ENCODE data around the gene ZSCAN9. TPM values are rescaled to one million over a fixed set of nuclear protein-coding genes. Genes with fewer than 3 reads are reported as not detected.

ZSCAN9 gene
- total and polyA plus RNA-seq, 11 donors: 5.8 to 12.6 (median 7.9) TPM

DNA sequence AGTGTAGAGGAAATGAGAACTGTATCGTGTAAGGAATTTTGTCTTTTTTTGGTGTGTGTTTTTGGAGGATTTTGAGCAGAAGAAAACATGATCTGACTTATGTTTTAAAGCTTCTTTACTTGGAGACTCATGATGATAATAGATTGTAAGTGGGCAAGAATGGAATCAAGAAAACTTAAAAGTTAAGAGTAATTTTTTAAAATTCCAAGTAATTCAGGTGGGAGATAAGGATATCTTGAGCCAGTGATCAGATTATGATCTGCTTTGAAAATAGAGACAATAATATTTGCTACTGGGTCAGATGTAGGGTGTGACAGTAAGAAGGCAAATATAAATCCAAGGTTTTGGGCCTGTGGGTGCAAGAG lies 42.6 kb downstream of the ZSCAN9 start:
- WGBS, 4 donors: 0 to 2% (median 1%) methylated on average over 1 of the region's 1 CpG

DNA sequence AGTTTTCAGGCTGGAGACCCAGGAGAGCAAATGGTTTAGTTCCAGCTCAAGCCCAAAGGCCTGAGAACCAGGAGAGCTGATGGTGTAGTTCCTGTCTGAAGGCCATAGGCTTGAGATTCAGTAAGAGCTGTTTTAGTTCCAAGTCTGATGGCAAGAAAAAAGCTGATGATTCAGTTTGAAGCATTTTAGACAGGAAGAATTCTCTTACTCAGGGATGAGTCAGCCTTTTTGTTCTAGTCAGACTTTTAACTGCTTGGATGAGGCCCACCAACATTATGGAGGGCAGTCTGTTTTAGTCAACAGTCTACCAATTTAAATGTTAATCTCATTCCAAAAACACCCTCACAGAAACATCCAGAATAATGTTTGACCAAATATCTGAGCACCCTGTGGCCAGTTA lies 44.4 kb downstream of the ZSCAN9 start:
- H3K9me3 ChIP-seq: no peaks in the 10 kb centered on the region
- DNase-seq: no peak
- no peak for TF ChIP-seq POLR2A (IDR thresholded peaks at IDR 0.05)
- TF ChIP-seq, protein P1, sequence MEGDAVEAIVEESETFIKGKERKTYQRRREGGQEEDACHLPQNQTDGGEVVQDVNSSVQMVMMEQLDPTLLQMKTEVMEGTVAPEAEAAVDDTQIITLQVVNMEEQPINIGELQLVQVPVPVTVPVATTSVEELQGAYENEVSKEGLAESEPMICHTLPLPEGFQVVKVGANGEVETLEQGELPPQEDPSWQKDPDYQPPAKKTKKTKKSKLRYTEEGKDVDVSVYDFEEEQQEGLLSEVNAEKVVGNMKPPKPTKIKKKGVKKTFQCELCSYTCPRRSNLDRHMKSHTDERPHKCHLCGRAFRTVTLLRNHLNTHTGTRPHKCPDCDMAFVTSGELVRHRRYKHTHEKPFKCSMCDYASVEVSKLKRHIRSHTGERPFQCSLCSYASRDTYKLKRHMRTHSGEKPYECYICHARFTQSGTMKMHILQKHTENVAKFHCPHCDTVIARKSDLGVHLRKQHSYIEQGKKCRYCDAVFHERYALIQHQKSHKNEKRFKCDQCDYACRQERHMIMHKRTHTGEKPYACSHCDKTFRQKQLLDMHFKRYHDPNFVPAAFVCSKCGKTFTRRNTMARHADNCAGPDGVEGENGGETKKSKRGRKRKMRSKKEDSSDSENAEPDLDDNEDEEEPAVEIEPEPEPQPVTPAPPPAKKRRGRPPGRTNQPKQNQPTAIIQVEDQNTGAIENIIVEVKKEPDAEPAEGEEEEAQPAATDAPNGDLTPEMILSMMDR (IDR thresholded peaks at IDR 0.05): no peak
- no peaks in the 10 kb centered on the region for H3K27me3 ChIP-seq
- peak in 1 of 4 donors; percentile 33 for ATAC-seq
- no peak overlapping the region for H3K4me3 ChIP-seq
- H3K27ac ChIP-seq: peak overlapping the region in 1 of 12 donors; percentile 15
- intact Hi-C loops (cut with DNase I): loop anchor here in 5 of 10 donors (5.0 kb wide), 5 partner anchors 63 to 132 kb away; partner anchors contain the start of genes ZSCAN31 (in 3 of the 5) and ZKSCAN8 (in 1 of the 5)
- H3K4me1 ChIP-seq: peaks cover 0 to 42% (median 12%) of the 10 kb centered on the region in 12 donors
- H3K36me3 ChIP-seq: peaks cover 0 to 36% (median 28%) of the 10 kb centered on the region in 9 donors

More for the DNA sequence above, 42.6 kb downstream of the ZSCAN9 start:
- intact Hi-C loops (cut with DNase I): loop anchor here in 5 of 10 donors (5.0 kb wide), 5 partner anchors 65 to 130 kb away; partner anchors contain the start of genes ZSCAN31 (in 3 of the 5) and ZKSCAN8 (in 1 of the 5)
- no peaks in the 10 kb centered on the region for H3K9me3 ChIP-seq
- DNase-seq (no peak), ATAC-seq (no peak)
- TF ChIP-seq, protein P1 (IDR thresholded peaks at IDR 0.05): no peak
- no peak for TF ChIP-seq POLR2A (IDR thresholded peaks at IDR 0.05)
- peaks cover 0 to 35% (median 12%) of the 10 kb centered on the region in 12 donors for H3K4me1 ChIP-seq
- H3K4me3 ChIP-seq: peak overlapping the region; percentile 29 to 88 (median 76)
- H3K36me3 ChIP-seq: peaks cover 0 to 18% (median 10%) of the 10 kb centered on the region in 9 donors
- H3K27me3 ChIP-seq: no peaks in the 10 kb centered on the region
- peak overlapping the region in 11 of 12 donors; percentile 45 to 93 (median 88) for H3K27ac ChIP-seq

DNA sequence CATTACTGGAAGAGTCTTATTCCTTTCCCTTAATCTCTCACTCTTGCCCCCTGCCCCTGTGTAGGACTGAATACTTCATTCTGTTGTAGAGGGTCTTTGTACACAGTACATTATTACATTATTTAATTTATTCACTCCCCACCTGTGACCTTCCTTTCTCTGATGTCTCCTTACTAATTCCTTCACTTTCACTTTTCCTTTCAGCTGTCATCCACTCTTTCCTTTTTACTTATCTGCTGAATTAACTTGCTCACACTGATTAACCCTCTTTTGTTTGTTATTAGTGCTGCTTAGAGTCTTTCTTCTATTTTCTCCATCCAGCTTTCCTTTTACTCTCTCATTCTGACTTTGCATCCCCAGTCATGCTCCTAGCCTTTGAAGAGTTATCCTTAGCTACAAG lies 49.8 kb downstream of the ZSCAN9 start:
- TF ChIP-seq, protein P1 (IDR thresholded peaks at IDR 0.05): no peak
- no peak for TF ChIP-seq POLR2A (IDR thresholded peaks at IDR 0.05)
- peaks cover 0 to 18% (median 0%) of the 10 kb centered on the region in 12 donors for H3K4me1 ChIP-seq
- H3K36me3 ChIP-seq: peaks cover 0 to 71% (median 49%) of the 10 kb centered on the region in 9 donors
- ATAC-seq (no peak), DNase-seq (no peak)
- H3K27me3 ChIP-seq: no peaks in the 10 kb centered on the region
- intact Hi-C loops (cut with DNase I): no loop called here
- peak overlapping the region in 1 of 12 donors; percentile 28 for H3K27ac ChIP-seq
- no peaks in the 10 kb centered on the region for H3K9me3 ChIP-seq
- no peak overlapping the region for H3K4me3 ChIP-seq

DNA sequence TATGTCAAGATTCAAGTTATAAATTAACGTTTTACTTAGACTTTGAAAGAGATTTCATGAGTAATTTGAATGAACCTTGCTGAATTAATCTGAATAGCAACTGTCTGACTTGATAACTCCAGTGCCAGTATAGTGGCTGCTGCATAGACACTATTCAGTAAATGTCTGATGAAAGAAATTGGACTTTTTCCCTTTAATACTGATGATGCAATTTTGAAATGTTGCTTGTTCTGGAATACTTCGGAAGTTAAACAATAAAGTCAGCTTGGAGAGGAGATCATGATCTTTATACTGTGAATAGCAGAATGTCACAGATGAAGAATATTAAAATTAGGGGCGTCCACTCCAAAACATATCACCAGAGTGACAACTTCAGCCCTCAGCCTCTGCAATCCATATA lies 52.7 kb downstream of the ZSCAN9 start:
- DNase-seq (no peak), ATAC-seq (no peak)
- no peak overlapping the region for H3K4me3 ChIP-seq
- H3K4me1 ChIP-seq: peaks cover 0 to 35% (median 7%) of the 10 kb centered on the region in 12 donors
- no peak overlapping the region for H3K27ac ChIP-seq
- WGBS, 4 donors: 77 to 82% (median 81%) methylated on average over 3 of the region's 3 CpGs
- peaks cover 0 to 3% (median 0%) of the 10 kb centered on the region in 12 donors for H3K9me3 ChIP-seq
- no peak for TF ChIP-seq POLR2A (IDR thresholded peaks at IDR 0.05)
- TF ChIP-seq, protein P1 (IDR thresholded peaks at IDR 0.05): no peak
- intact Hi-C loops (cut with DNase I): no loop called here
- peaks cover 0 to 53% (median 38%) of the 10 kb centered on the region in 9 donors for H3K36me3 ChIP-seq
- no peaks in the 10 kb centered on the region for H3K27me3 ChIP-seq
